CD4-positive, alpha-beta T cell (primary cell): ENCODE measurements around the gene ISG20. TPM values are rescaled to one million over a fixed set of nuclear protein-coding genes. Genes with fewer than 3 reads are reported as not detected.

Experiments used
- ATAC-seq: fragments of 200-7000 bp; cut with Tn5 transposase; one replicate; pipeline ENCODE4 v1.10.0; 2022; ENCODE audit warnings: mild to moderate bottlenecking; ENCODE audit not compliant: poor library complexity
- CTCF ChIA-PET: fragments of 350-600 bp; sonication (Branson Sonifier 250); formaldehyde crosslinking; loops from one replicate; lab custom pipeline; 2021; ENCODE audit warnings: antibody characterized with exemption, inconsistent platforms; lab: Charles Lee
- POLR2A ChIA-PET: fragments of 350-600 bp; sonication (Branson Sonifier 250); formaldehyde crosslinking; loops from one replicate; lab custom pipeline; 2021; ENCODE audit warnings: antibody characterized with exemption, inconsistent platforms; lab: Charles Lee
- DNase-seq, 14 experiments: peaks; one replicate each; pipeline ENCODE4 v3.0.0-alpha.2; 2013 to 2020; ENCODE audit warnings: mixed read lengths in 2 of 14
- H3K27ac ChIP-seq, 2 donors: one replicate each; pipeline versions ENCODE4 v1.5.1 to v1.7.0; 2013; ENCODE audit warnings: low read length in 2 of 2, low read depth in 1 of 2, mild to moderate bottlenecking in 1 of 2
- H3K27me3 ChIP-seq, 2 experiments: 1 replicate in 1 of 2; 2 replicates in 1 of 2; pipeline versions ENCODE4 v1.6.1 to v1.7.0; 2013; ENCODE audit warnings: low read length in 2 of 2, control low read depth in 1 of 2, mild to moderate bottlenecking in 1 of 2, moderate library complexity in 1 of 2; ENCODE audit not compliant: insufficient read depth in 2 of 2, control insufficient read depth in 1 of 2
- H3K36me3 ChIP-seq: one replicate; pipeline ENCODE4 v1.6.1; 2013; ENCODE audit warnings: low read length, control low read depth; ENCODE audit not compliant: insufficient read depth
- H3K4me1 ChIP-seq: one replicate; pipeline ENCODE4 v1.6.1; 2013; ENCODE audit warnings: low read length, control low read depth; ENCODE audit not compliant: insufficient read depth
- H3K4me3 ChIP-seq: one replicate; pipeline ENCODE4 v1.5.1; 2013; ENCODE audit warnings: mild to moderate bottlenecking, low read length, moderate library complexity
- H3K9me3 ChIP-seq, 2 experiments: 1 replicate in 1 of 2; 2 replicates in 1 of 2; pipeline versions ENCODE4 v1.6.1 to v1.7.0; 2013; ENCODE audit warnings: low read length in 2 of 2, mild to moderate bottlenecking in 2 of 2, control low read depth in 1 of 2, moderate library complexity in 1 of 2; ENCODE audit not compliant: control insufficient read depth in 1 of 2, insufficient read depth in 1 of 2
- H3K27ac Mint-ChIP-seq: one replicate; pipeline ENCODE4 v1.8.0; 2020; ENCODE audit warnings: mixed read lengths
- H3K27me3 Mint-ChIP-seq: one replicate; pipeline ENCODE4 v1.8.0; 2021; ENCODE audit warnings: mixed read lengths
- H3K36me3 Mint-ChIP-seq: one replicate; pipeline ENCODE4 v1.8.0; 2021; ENCODE audit warnings: low read depth, mixed read lengths
- H3K4me1 Mint-ChIP-seq: one replicate; pipeline ENCODE4 v1.8.0; 2021; ENCODE audit warnings: low read depth, mixed read lengths
- H3K4me3 Mint-ChIP-seq: one replicate; pipeline ENCODE4 v1.8.0; 2020; ENCODE audit warnings: mild to moderate bottlenecking, mixed read lengths
- H3K9me3 Mint-ChIP-seq: one replicate; pipeline ENCODE4 v1.8.0; 2020; ENCODE audit warnings: mixed read lengths
- CTCF ChIP-seq: fragments of 200-600 bp; IDR thresholded peaks from one replicate; pipeline ENCODE4 v1.8.0; 2022; ENCODE audit warnings: antibody characterized with exemption, mild to moderate bottlenecking
- intact Hi-C, 2 experiments: fragments of 100-400 bp; cut with DNase I in 1 of 2; cut with micrococcal nuclease in 1 of 2; formaldehyde crosslinking; loops; one replicate each; pipeline versions ENCODE4 v1.15.1 to v1.9.0; 2023 to 2025; cut with DNase I, micrococcal nuclease
- total RNA-seq, 174 experiments: library from RNA in 2 of 174; stranded (reverse) in 2 of 174; gene quantifications; one replicate each; pipeline ENCODE4 v1.2.3 and lab custom pipeline; 2021 to 2026

ISG20 gene
- total RNA-seq, 2 experiments from 2014 or later, result 152 to 157 TPM

- Mint-ChIP-seq H3K9me3 (no peaks in the 10 kb centered on the region), H3K4me1 (no peaks in the 10 kb centered on the region), H3K27ac (no peak overlapping the region), H3K4me3 (no peak overlapping the region), H3K27me3 (peaks cover 7% of the 10 kb centered on the region), H3K36me3 (no peaks in the 10 kb centered on the region)
- ChIA-PET POLR2A (no interaction called here), CTCF (no interaction called here)
- intact Hi-C loops, result no loop called here
- no peak overlapping the region for H3K27ac ChIP-seq
- H3K4me3 ChIP-seq, result no peak overlapping the region
- no peaks in the 10 kb centered on the region for H3K36me3 ChIP-seq
- no peak for DNase-seq
- no peak for TF ChIP-seq CTCF
- no peaks in the 10 kb centered on the region for H3K9me3 ChIP-seq
- ATAC-seq, result no peak
- H3K27me3 ChIP-seq, result no peaks in the 10 kb centered on the region
- no peaks in the 10 kb centered on the region for H3K4me1 ChIP-seq
Observed at GRCh38 chr15:88697276-88697675, 58.5 kb downstream of the ISG20 start.

GRCh38 chr15:88699861-88700260 is 61.0 kb downstream of the ISG20 start:
- ChIA-PET POLR2A (no interaction called here), CTCF (no interaction called here)
- Histone ChIP-seq H3K4me1 (peaks cover 2% of the 10 kb centered on the region), H3K36me3 (no peaks in the 10 kb centered on the region), H3K4me3 (no peak overlapping the region), H3K27ac (no peak overlapping the region), H3K9me3 (no peaks in the 10 kb centered on the region), H3K27me3 (no peaks in the 10 kb centered on the region)
- TF ChIP-seq CTCF, result no peak
- Mint-ChIP-seq H3K27ac (no peak overlapping the region), H3K36me3 (no peaks in the 10 kb centered on the region), H3K9me3 (no peaks in the 10 kb centered on the region), H3K27me3 (peaks cover 11% of the 10 kb centered on the region), H3K4me1 (peaks cover 2% of the 10 kb centered on the region), H3K4me3 (no peak overlapping the region)
- intact Hi-C loops, result no loop called here
- DNase-seq, result no peak
- ATAC-seq, result no peak

DNA sequence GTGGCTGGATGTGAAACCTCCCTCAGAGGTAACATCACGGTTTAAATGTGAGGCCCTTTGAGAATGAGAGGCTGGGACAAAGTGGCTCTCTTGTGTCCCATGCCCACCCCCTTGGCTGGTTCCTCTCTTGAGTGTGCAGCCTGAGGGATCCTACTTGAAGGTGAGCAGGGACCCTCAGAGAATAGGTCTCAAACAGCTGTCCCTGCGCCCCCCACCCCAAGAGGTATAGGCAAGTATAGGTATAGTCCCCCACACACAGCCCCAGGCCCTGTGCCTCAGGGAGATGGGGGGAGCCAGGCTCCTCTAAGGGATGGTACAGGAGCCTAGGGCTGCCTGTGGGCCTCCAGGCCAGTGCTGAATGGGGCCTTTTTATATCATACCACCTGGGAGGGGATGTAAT is 61.9 kb downstream of the ISG20 start:
- ATAC-seq (no peak), DNase-seq (no peak)
- Mint-ChIP-seq H3K36me3 (no peaks in the 10 kb centered on the region), H3K9me3 (no peaks in the 10 kb centered on the region), H3K27me3 (peaks cover 15% of the 10 kb centered on the region), H3K27ac (no peak overlapping the region), H3K4me1 (peaks cover 6% of the 10 kb centered on the region), H3K4me3 (no peak overlapping the region)
- H3K4me1 ChIP-seq, result peaks cover 8% of the 10 kb centered on the region
- no peaks in the 10 kb centered on the region for H3K9me3 ChIP-seq
- no peaks in the 10 kb centered on the region for H3K36me3 ChIP-seq
- intact Hi-C loops, result loop anchor here in 1 of 2 experiments (1.0 kb wide), 1 partner anchor 78 kb away; no protein-coding TSS in a partner anchor
- no peak for TF ChIP-seq CTCF
- no peak overlapping the region for H3K4me3 ChIP-seq
- POLR2A ChIA-PET, result no interaction called here
- CTCF ChIA-PET, result interaction anchor here (1.3 kb wide), 1 partner anchor 76 kb away, joined by 5 read pairs; no protein-coding TSS in a partner anchor
- peaks cover under 1 to 3% of the 10 kb centered on the region in 2 experiments for H3K27me3 ChIP-seq
- H3K27ac ChIP-seq, result no peak overlapping the region
